Endothelial cell of umbilical vein (primary cell): ENCODE measurements around the gene CCDC61. TPM values are rescaled to one million over a fixed set of nuclear protein-coding genes. Genes with fewer than 3 reads are reported as not detected.

Experiments used
- BruUV-seq: library from RNA; stranded (reverse); fragments of 400-500 nt; replicated peaks from 2 replicates; lab custom pipeline; 2021; lab: Mats Ljungman, UMichigan
- CTCF ChIA-PET: fragments of 300-600, 350-600 bp; sonication (Branson Sonifier 250); formaldehyde crosslinking; loops from one replicate; lab custom pipeline; 2021; ENCODE audit warnings: antibody characterized with exemption, inconsistent platforms; lab: Charles Lee
- POLR2A ChIA-PET: fragments of 300-600, 350-600 bp; sonication (Branson Sonifier 250); formaldehyde crosslinking; loops from one replicate; lab custom pipeline; 2021; ENCODE audit warnings: antibody characterized with exemption, inconsistent platforms; lab: Charles Lee
- DNase-seq: peaks from one replicate; pipeline ENCODE4 v3.0.0-alpha.2; 2011; ENCODE audit warnings: low read depth, low spot score
- FAIRE-seq: peaks from 2 replicates; lab custom pipeline; 2011; peaks lifted over from hg19 to GRCh38; lab: Jason Lieb, UNC
- H2AFZ ChIP-seq: 2 replicates; pipeline ENCODE4 v1.6.0; 2012; ENCODE audit warnings: low read depth, low read length, control low read depth, inconsistent platforms
- H3K27ac ChIP-seq: 2 replicates; pipeline ENCODE4 v1.5.1; 2011; ENCODE audit warnings: low read depth, mild to moderate bottlenecking, control low read depth, low read length, moderate library complexity; ENCODE audit not compliant: insufficient read depth
- H3K27me3 ChIP-seq, 2 experiments: 2 replicates each; pipeline versions ENCODE4 v1.6.0 to v1.6.1; 2011; ENCODE audit warnings: low read length in 2 of 2, mixed read lengths in 1 of 2; ENCODE audit not compliant: control insufficient read depth in 2 of 2, insufficient read depth in 2 of 2
- H3K36me3 ChIP-seq, 2 experiments: 2 replicates in 1 of 2; 3 replicates in 1 of 2; pipeline ENCODE4 v1.5.1; 2011; ENCODE audit warnings: low read length in 2 of 2, mild to moderate bottlenecking in 1 of 2, moderate library complexity in 1 of 2; ENCODE audit not compliant: control insufficient read depth in 2 of 2, insufficient read depth in 2 of 2; ENCODE audit errors: extremely low read depth in 1 of 2
- H3K4me1 ChIP-seq: 3 replicates; pipeline ENCODE4 v1.5.1; 2011; ENCODE audit warnings: mild to moderate bottlenecking, low read length; ENCODE audit not compliant: control insufficient read depth, insufficient read depth; ENCODE audit errors: extremely low read depth
- H3K4me2 ChIP-seq: 2 replicates; pipeline ENCODE4 v1.6.1; 2011; ENCODE audit warnings: low read length, control low read depth, mixed read lengths; ENCODE audit not compliant: insufficient read depth
- H3K4me3 ChIP-seq, 3 experiments: fragments of 200-600 bp in 1 of 3; sonication (generic), shearing (Covaris generic) in 1 of 3; replicated peaks in 1 of 3; 2 replicates each; pipeline ENCODE4 v1.5.1; 2011 to 2016; ENCODE audit warnings: control low read depth in 3 of 3, low read length in 3 of 3, mild to moderate bottlenecking in 2 of 3, inconsistent platforms in 1 of 3, low read depth in 1 of 3, moderate library complexity in 1 of 3; ENCODE audit not compliant: insufficient read depth in 1 of 3
- H3K79me2 ChIP-seq: 2 replicates; pipeline ENCODE4 v1.6.0; 2012; ENCODE audit warnings: low read length, inconsistent platforms; ENCODE audit not compliant: control insufficient read depth, insufficient read depth
- H3K9ac ChIP-seq: replicated peaks from 2 replicates; pipeline ENCODE3; 2011; ENCODE audit warnings: low read length, control low read depth; ENCODE audit not compliant: insufficient read depth; ENCODE audit errors: extremely low read depth
- H3K9me1 ChIP-seq: replicated peaks from 3 replicates; pipeline ENCODE4 v1.6.0; 2011; ENCODE audit warnings: mild to moderate bottlenecking, low read length; ENCODE audit not compliant: control insufficient read depth, insufficient read depth; ENCODE audit errors: extremely low read depth
- H3K9me3 ChIP-seq: replicated peaks from 2 replicates; pipeline ENCODE4 v1.5.1; 2012; ENCODE audit warnings: low read length, inconsistent platforms; ENCODE audit not compliant: control insufficient read depth, insufficient read depth
- H4K20me1 ChIP-seq: replicated peaks from 2 replicates; pipeline ENCODE3; 2011; ENCODE audit warnings: mild to moderate bottlenecking, low read length; ENCODE audit not compliant: control insufficient read depth, insufficient read depth; ENCODE audit errors: extremely low read depth
- EZH2 ChIP-seq: IDR thresholded peaks from 2 replicates; pipeline ENCODE4 v1.6.1; 2012; ENCODE audit warnings: borderline replicate concordance, low read depth, mild to moderate bottlenecking, moderate library complexity, low read length, inconsistent platforms; ENCODE audit not compliant: severe bottlenecking
- FOS ChIP-seq: IDR thresholded peaks from 2 replicates; pipeline ENCODE4 v1.6.1; 2011; ENCODE audit warnings: mild to moderate bottlenecking, low read length, moderate library complexity, borderline replicate concordance; ENCODE audit not compliant: insufficient read depth
- GATA2 ChIP-seq: IDR thresholded peaks from 2 replicates; pipeline ENCODE4 v1.7.0; 2011; ENCODE audit warnings: low read depth, mild to moderate bottlenecking, moderate library complexity, mixed read lengths, low read length; ENCODE audit not compliant: insufficient read length, insufficient read depth
- JUN ChIP-seq: IDR thresholded peaks from 2 replicates; pipeline ENCODE4 v1.6.1; 2011; ENCODE audit warnings: borderline replicate concordance, low read depth; ENCODE audit not compliant: insufficient read length, insufficient read depth
- MYC ChIP-seq: IDR thresholded peaks from one replicate; pipeline ENCODE4 v1.6.1; 2011; ENCODE audit warnings: mild to moderate bottlenecking, low read depth, low read length
- POLR2A ChIP-seq: IDR thresholded peaks from 2 replicates; pipeline ENCODE4 v1.6.1; 2012; ENCODE audit warnings: low read depth, mild to moderate bottlenecking, control low read depth, low read length
- POLR2AphosphoS5 ChIP-seq: IDR thresholded peaks from 2 replicates; pipeline ENCODE4 v1.6.1; 2012; ENCODE audit warnings: low read depth, mild to moderate bottlenecking, control low read depth, low read length, moderate library complexity; ENCODE audit not compliant: insufficient read depth
- dilution Hi-C: fragments of 300-500 bp; cut with MboI; formaldehyde crosslinking; loops from one replicate; pipeline ENCODE4 v1.15.0; 2019; ENCODE audit warnings: low sequenced_read_pairs; ENCODE audit not compliant: extremely low pct_ligation_motif_present
- intact Hi-C: fragments of 100-400 bp; cut with micrococcal nuclease; formaldehyde crosslinking; loops from one replicate; pipeline ENCODE4 v1.10.0; 2022
- polyA plus RNA-seq, 4 experiments: library from polyadenylated mRNA; depleted of rRNA in 3 of 4; stranded (reverse) in 3 of 4; unstranded in 1 of 4; fragments of >200 nt; gene quantifications; 2 replicates each; pipeline versions ENCODE4 v1.2.1 to v1.2.3, GENCODE V29; 2011 to 2012; ENCODE audit warnings: missing spikeins in 1 of 4
- total RNA-seq: library from RNA; stranded (reverse); gene quantifications from 2 replicates; pipeline ENCODE4 v1.2.3, GENCODE V29; 2021
- TF ChIP-seq, protein P1 (sequence below): IDR thresholded peaks from 2 replicates; pipeline ENCODE4 v1.6.1; 2011; ENCODE audit not compliant: insufficient read depth, insufficient read length
- TF ChIP-seq, protein P2 (sequence below), 2 donors: IDR thresholded peaks; 1 replicate in 1 of 2; 2 replicates in 1 of 2; pipeline ENCODE4 v1.5.1; 2011; ENCODE audit warnings: low read length in 2 of 2, mild to moderate bottlenecking in 2 of 2, moderate library complexity in 2 of 2, control low read depth in 1 of 2, inconsistent platforms in 1 of 2, low read depth in 1 of 2; ENCODE audit not compliant: insufficient read depth in 1 of 2; ENCODE audit errors: extremely low read depth in 1 of 2

Gene CCDC61
- total and polyA plus RNA-seq, 2 donors (not counting 3 experiments of a cell fraction or from before 2014, with no cell fraction given), result 10.3 to 20.1 TPM

- H3K36me3 ChIP-seq, result no peaks in the 10 kb centered on the region
- no peak overlapping the region for H3K27ac ChIP-seq
- H3K9me1 ChIP-seq, result no peaks in the 10 kb centered on the region
- no peaks in the 10 kb centered on the region for H3K79me2 ChIP-seq
- POLR2A ChIA-PET, result interaction anchor here (0.7 kb wide), 1 partner anchor 54 kb away, joined by 6 read pairs; no protein-coding TSS in a partner anchor
- H3K27me3 ChIP-seq, result peaks cover 2 to 6% of the 10 kb centered on the region in 2 experiments
- no peaks in the 10 kb centered on the region for H3K4me1 ChIP-seq
- no peak overlapping the region for H2AFZ ChIP-seq
- intact Hi-C loops, result no loop called here
- dilution Hi-C loops, result no loop called here
- TF ChIP-seq, protein P1, sequence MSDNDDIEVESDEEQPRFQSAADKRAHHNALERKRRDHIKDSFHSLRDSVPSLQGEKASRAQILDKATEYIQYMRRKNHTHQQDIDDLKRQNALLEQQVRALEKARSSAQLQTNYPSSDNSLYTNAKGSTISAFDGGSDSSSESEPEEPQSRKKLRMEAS, result no peak
- no peak for TF ChIP-seq MYC
- TF ChIP-seq, protein P2, sequence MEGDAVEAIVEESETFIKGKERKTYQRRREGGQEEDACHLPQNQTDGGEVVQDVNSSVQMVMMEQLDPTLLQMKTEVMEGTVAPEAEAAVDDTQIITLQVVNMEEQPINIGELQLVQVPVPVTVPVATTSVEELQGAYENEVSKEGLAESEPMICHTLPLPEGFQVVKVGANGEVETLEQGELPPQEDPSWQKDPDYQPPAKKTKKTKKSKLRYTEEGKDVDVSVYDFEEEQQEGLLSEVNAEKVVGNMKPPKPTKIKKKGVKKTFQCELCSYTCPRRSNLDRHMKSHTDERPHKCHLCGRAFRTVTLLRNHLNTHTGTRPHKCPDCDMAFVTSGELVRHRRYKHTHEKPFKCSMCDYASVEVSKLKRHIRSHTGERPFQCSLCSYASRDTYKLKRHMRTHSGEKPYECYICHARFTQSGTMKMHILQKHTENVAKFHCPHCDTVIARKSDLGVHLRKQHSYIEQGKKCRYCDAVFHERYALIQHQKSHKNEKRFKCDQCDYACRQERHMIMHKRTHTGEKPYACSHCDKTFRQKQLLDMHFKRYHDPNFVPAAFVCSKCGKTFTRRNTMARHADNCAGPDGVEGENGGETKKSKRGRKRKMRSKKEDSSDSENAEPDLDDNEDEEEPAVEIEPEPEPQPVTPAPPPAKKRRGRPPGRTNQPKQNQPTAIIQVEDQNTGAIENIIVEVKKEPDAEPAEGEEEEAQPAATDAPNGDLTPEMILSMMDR (IDR thresholded peaks at IDR 0.05; ENCODE audit: extremely low read depth in 1 of 2, insufficient read depth in 1 of 2, low read depth in 1 of 2, low read length in 2 of 2), result no peak
- no peak for TF ChIP-seq GATA2
- TF ChIP-seq POLR2AphosphoS5, result no peak
- TF ChIP-seq POLR2A, result no peak
- no peak for TF ChIP-seq JUN
- TF ChIP-seq FOS, result no peak
- TF ChIP-seq EZH2, result no peak
- no peaks in the 10 kb centered on the region for H3K9me3 ChIP-seq
- no peak overlapping the region for H3K4me3 ChIP-seq
- DNase-seq, result no peak
- no peak overlapping the region for H3K4me2 ChIP-seq
- CTCF ChIA-PET, result interaction anchor here (1.9 kb wide), 1 partner anchor 11 kb away, joined by 5 read pairs; the partner anchor contains the start of gene NOVA2
- no peaks in the 10 kb centered on the region for H4K20me1 ChIP-seq
- no peak for FAIRE-seq
- H3K9ac ChIP-seq, result no peak overlapping the region
- no TSS peak for BruUV-seq
These were observed 9.9 kb upstream of the CCDC61 start for GRCh38 chr19:45985321-45985720.
